ACC112 (cell line): ENCODE results near the gene ZNF76.
"Not testable (repeated sequence)": the region's sequence is repeated elsewhere in the genome, so short reads cannot be mapped to it uniquely, and the experiment has no call there.

Source experiments
- H2AFZ ChIP-seq: fragments of 200-600 bp; sonication (generic); one replicate; pipeline ENCODE4 v1.6.0; 2017; ENCODE audit warnings: antibody characterized with exemption, low read length; ENCODE audit not compliant: unreplicated experiment
- H3K27ac ChIP-seq: fragments of 200-600 bp; sonication (generic); 2 replicates; pipeline ENCODE4 v1.5.1; 2014; ENCODE audit warnings: low read depth, mild to moderate bottlenecking, antibody characterized with exemption, low read length, moderate library complexity
- H3K27me3 ChIP-seq: fragments of 200-600 bp; sonication (generic); 2 replicates; pipeline ENCODE4 v1.6.1; 2014; ENCODE audit warnings: mild to moderate bottlenecking, antibody characterized with exemption, low read length, moderate library complexity, mixed read lengths; ENCODE audit not compliant: insufficient read depth
- H3K36me3 ChIP-seq: fragments of 200-600 bp; sonication (generic); 2 replicates; pipeline ENCODE4 v1.6.1; 2016; ENCODE audit warnings: mild to moderate bottlenecking, antibody characterized with exemption, low read length, moderate library complexity, mixed read lengths; ENCODE audit not compliant: insufficient read depth
- H3K4me1 ChIP-seq: fragments of 200-600 bp; sonication (generic); one replicate; pipeline ENCODE4 v1.6.1; 2016; ENCODE audit warnings: low read length, mixed read lengths; ENCODE audit not compliant: insufficient read depth, unreplicated experiment, control insufficient read depth
- H3K4me3 ChIP-seq: fragments of 200-600 bp; sonication (generic); 2 replicates; pipeline ENCODE4 v1.5.1; 2014; ENCODE audit warnings: mild to moderate bottlenecking, low read depth, low read length
- H3K79me2 ChIP-seq: fragments of 200-600 bp; sonication (generic); one replicate; pipeline ENCODE4 v1.6.0; 2016; ENCODE audit warnings: low read length; ENCODE audit not compliant: control insufficient read depth, unreplicated experiment, insufficient read depth

Gene ZNF76

GRCh38 chr6:35299674-35300073 is 40.1 kb downstream of the ZNF76 start:
- no peaks in the 10 kb centered on the region for H3K79me2 ChIP-seq
- H2AFZ ChIP-seq = no peak overlapping the region
- H3K4me3 ChIP-seq = no peak overlapping the region
- H3K27me3 ChIP-seq = no peaks in the 10 kb centered on the region
- H3K27ac ChIP-seq = no peak overlapping the region
- no peaks in the 10 kb centered on the region for H3K36me3 ChIP-seq
- H3K4me1 ChIP-seq = peaks cover 9% of the 10 kb centered on the region

- Histone ChIP-seq H3K4me3 (no peak overlapping the region), H3K4me1 (peaks cover 9% of the 10 kb centered on the region), H3K79me2 (no peaks in the 10 kb centered on the region), H2AFZ (no peak overlapping the region), H3K27ac (no peak overlapping the region), H3K27me3 (no peaks in the 10 kb centered on the region), H3K36me3 (no peaks in the 10 kb centered on the region)
These were observed 41.3 kb downstream of the ZNF76 start for GRCh38 chr6:35300848-35301247.

- Histone ChIP-seq H3K4me3 (no peak overlapping the region), H3K27ac (no peak overlapping the region), H3K36me3 (no peaks in the 10 kb centered on the region), H2AFZ (no peak overlapping the region), H3K27me3 (no peaks in the 10 kb centered on the region), H3K4me1 (peaks cover 9% of the 10 kb centered on the region), H3K79me2 (no peaks in the 10 kb centered on the region)
These were observed 43.2 kb downstream of the ZNF76 start for GRCh38 chr6:35302604-35303241.

- H3K27me3 ChIP-seq = no peaks in the 10 kb centered on the region
- no peak overlapping the region for H3K4me3 ChIP-seq
- no peaks in the 10 kb centered on the region for H3K79me2 ChIP-seq
- H2AFZ ChIP-seq = no peak overlapping the region
- no peaks in the 10 kb centered on the region for H3K36me3 ChIP-seq
- H3K27ac ChIP-seq = no peak overlapping the region
- peaks cover 9% of the 10 kb centered on the region for H3K4me1 ChIP-seq
These were observed 44.8 kb downstream of the ZNF76 start for GRCh38 chr6:35304299-35304698.

GRCh38 chr6:35305117-35305516 is 45.6 kb downstream of the ZNF76 start:
- no peak overlapping the region for H3K27ac ChIP-seq
- H3K36me3 ChIP-seq = no peaks in the 10 kb centered on the region
- H3K4me1 ChIP-seq = peaks cover 9% of the 10 kb centered on the region
- no peak overlapping the region for H3K4me3 ChIP-seq
- H3K79me2 ChIP-seq = no peaks in the 10 kb centered on the region
- H3K27me3 ChIP-seq = no peaks in the 10 kb centered on the region
- H2AFZ ChIP-seq = no peak overlapping the region

GRCh38 chr6:35307138-35307537 is 47.6 kb downstream of the ZNF76 start:
- H2AFZ ChIP-seq, H3K27ac ChIP-seq, H3K4me3 ChIP-seq, H3K79me2 ChIP-seq, H3K27me3 ChIP-seq, H3K36me3 ChIP-seq, H3K4me1 ChIP-seq: not testable (repeated sequence)

- H3K27ac ChIP-seq, H3K4me3 ChIP-seq, H3K79me2 ChIP-seq, H3K36me3 ChIP-seq, H3K27me3 ChIP-seq, H3K4me1 ChIP-seq, H2AFZ ChIP-seq: not testable (repeated sequence)
These were observed 49.0 kb downstream of the ZNF76 start for GRCh38 chr6:35308543-35308942.

- Histone ChIP-seq H3K4me3 (no peak overlapping the region), H3K27ac (no peak overlapping the region)
These were observed 50.2 kb downstream of the ZNF76 start for GRCh38 chr6:35309611-35310264.

GRCh38 chr6:35310265-35310831 is 50.8 kb downstream of the ZNF76 start:
- no peaks in the 10 kb centered on the region for H3K27me3 ChIP-seq
- H2AFZ ChIP-seq = no peak overlapping the region
- H3K4me3 ChIP-seq = no peak overlapping the region
- H3K4me1 ChIP-seq = no peaks in the 10 kb centered on the region
- no peaks in the 10 kb centered on the region for H3K36me3 ChIP-seq
- H3K27ac ChIP-seq = no peak overlapping the region
- no peaks in the 10 kb centered on the region for H3K79me2 ChIP-seq

More at GRCh38 chr6:35309611-35310264, 50.2 kb downstream of the ZNF76 start:
- no peak overlapping the region for H2AFZ ChIP-seq
- H3K36me3 ChIP-seq = no peaks in the 10 kb centered on the region
- H3K27me3 ChIP-seq = no peaks in the 10 kb centered on the region
- H3K4me1 ChIP-seq = no peaks in the 10 kb centered on the region
- no peaks in the 10 kb centered on the region for H3K79me2 ChIP-seq

- Histone ChIP-seq H3K4me3 (no peak overlapping the region), H3K36me3 (no peaks in the 10 kb centered on the region)
These were observed 52.0 kb downstream of the ZNF76 start for GRCh38 chr6:35311390-35312075.

More at GRCh38 chr6:35311390-35312075, 52.0 kb downstream of the ZNF76 start:
- Histone ChIP-seq H3K4me1 (no peaks in the 10 kb centered on the region), H2AFZ (no peak overlapping the region), H3K79me2 (no peaks in the 10 kb centered on the region), H3K27me3 (peaks cover under 1% of the 10 kb centered on the region), H3K27ac (no peak overlapping the region)
